Right cardiac atrium (tissue), 5 donors: Measurements from ENCODE around the gene ISCA1. TPM values are rescaled to one million over a fixed set of nuclear protein-coding genes. Genes with fewer than 3 reads are reported as not detected.
A peak's percentile ranks its signal among the peaks of the same experiment; 100 is the strongest.

Experiments used
- ATAC-seq, 2 donors: fragments of 200-7000 bp; cut with Tn5 transposase; one replicate each; pipeline versions ENCODE4 v1.8.0 to v1.9.1; 2020; ENCODE audit warnings: moderate library complexity in 2 of 2, mild to moderate bottlenecking in 1 of 2
- DNase-seq, 3 donors: peaks; one replicate each; pipeline ENCODE4 v3.0.0-alpha.2; 2020
- H3K27ac ChIP-seq: one replicate; pipeline ENCODE4 v1.5.1; 2013; ENCODE audit warnings: mild to moderate bottlenecking, low read length, control low read depth, moderate library complexity
- H3K27me3 ChIP-seq: one replicate; pipeline ENCODE4 v1.6.1; 2013; ENCODE audit not compliant: control insufficient read depth, insufficient read depth
- H3K4me1 ChIP-seq: one replicate; pipeline ENCODE4 v1.6.1; 2013; ENCODE audit warnings: low read length; ENCODE audit not compliant: control insufficient read depth, insufficient read depth
- H3K4me3 ChIP-seq: one replicate; pipeline ENCODE4 v1.5.1; 2013; ENCODE audit warnings: low read length, control low read depth
- H3K9me3 ChIP-seq: one replicate; pipeline ENCODE4 v1.6.1; 2013; ENCODE audit warnings: low read length; ENCODE audit not compliant: control insufficient read depth
- WGBS: extraction: QIAGEN DNeasy Blood & Tissue Kit; methylation state at CpG from one replicate; pipeline ENCODE4 v1.1.7; 2013; 5-methylcytosine and 5-hydroxymethylcytosine counted together
- intact Hi-C, 4 donors: fragments of 100-400 bp; cut with DNase I; formaldehyde crosslinking; loops; one replicate each; pipeline versions ENCODE4 v1.11.0 to v1.14.0; 2022 to 2023
- polyA plus RNA-seq: library from polyadenylated mRNA; stranded (reverse); fragments of 200-250 nt; gene quantifications from one replicate; pipeline ENCODE4 v1.2.3, GENCODE V29; 2013
- total RNA-seq, 4 donors: library from RNA; stranded (reverse); fragmentation: NEBNext Ultra II Directional; extraction: Animal tissue kit (Norgen Biotek cat#: 25700); gene quantifications; one replicate each; pipeline ENCODE4 v1.2.1, GENCODE V29; 2021
- donor health status: healthy with polysubstance abuse.
- donor health status: DM: no; HTN: yes; CAD: no.
- donor health status: DM: no; HTN: no; CAD: no.
- donor health status: DM: no; HTN: yes; CAD: no; lungs with severe emphysema.
- donor health status: DM: yes; HTN: yes; CAD: no.

The ISCA1 gene
- total and polyA plus RNA-seq, 5 donors, result 60.1 to 80.8 (median 63.2) TPM

- ATAC-seq, result no peak
- intact Hi-C loops, result no loop called here
Observed at GRCh38 chr9:86286278-86286677, 3.9 kb upstream of the ISCA1 start.

GRCh38 chr9:86285261-86285660 lies 2.9 kb upstream of the ISCA1 start:
- H3K9me3 ChIP-seq, result no peaks in the 10 kb centered on the region
- no peak overlapping the region for H3K27ac ChIP-seq
- 45% methylated on average over 2 of the region's 2 CpGs for WGBS
- intact Hi-C loops, result no loop called here
- ATAC-seq (no peak), DNase-seq (no peak)
- no peaks in the 10 kb centered on the region for H3K27me3 ChIP-seq
- H3K4me1 ChIP-seq, result peaks cover 5% of the 10 kb centered on the region
- no peak overlapping the region for H3K4me3 ChIP-seq

More at GRCh38 chr9:86286278-86286677, 3.9 kb upstream of the ISCA1 start:
- Histone ChIP-seq H3K27me3 (no peaks in the 10 kb centered on the region), H3K4me1 (peaks cover 3% of the 10 kb centered on the region), H3K27ac (no peak overlapping the region), H3K9me3 (no peaks in the 10 kb centered on the region), H3K4me3 (no peak overlapping the region)
- no peak for DNase-seq
- 75% methylated on average over 3 of the region's 3 CpGs for WGBS

- intact Hi-C loops, result no loop called here
- Histone ChIP-seq H3K4me1 (peaks cover 13% of the 10 kb centered on the region), H3K4me3 (peak overlapping the region; percentile 68), H3K9me3 (no peaks in the 10 kb centered on the region), H3K27ac (peak overlapping the region; percentile 14), H3K27me3 (no peaks in the 10 kb centered on the region)
- WGBS, result 14% methylated on average over 12 of the region's 12 CpGs
- no peak for DNase-seq
- peak; percentile 42 to 60 for ATAC-seq
Observed at GRCh38 chr9:86282979-86283535, 719 bp upstream of the ISCA1 start.

DNA sequence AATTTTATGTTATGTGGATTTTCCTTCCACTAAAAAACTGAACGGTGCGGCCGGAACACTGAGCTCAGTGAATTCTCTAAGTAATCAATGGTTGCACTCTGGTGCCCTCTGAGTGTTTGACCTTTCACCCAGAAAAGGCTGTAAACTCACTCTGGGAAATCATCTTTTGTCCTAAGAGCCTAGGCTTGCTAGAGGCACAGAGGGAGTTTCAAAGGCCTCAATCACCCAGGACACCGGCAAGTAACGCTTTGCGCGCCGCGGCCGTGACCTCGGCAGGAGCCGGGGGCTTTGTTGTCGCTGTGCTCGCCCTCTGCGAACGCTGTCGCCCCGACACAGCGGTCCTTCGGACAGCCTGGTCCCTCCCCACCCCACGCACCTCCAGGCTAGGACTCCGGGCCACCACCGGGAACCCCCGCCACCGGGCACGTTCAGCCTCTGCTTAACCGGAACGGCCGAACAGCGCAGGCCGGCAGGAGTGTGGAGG lies 703 bp downstream of the ISCA1 start:
- Histone ChIP-seq H3K4me1 (peaks cover 13% of the 10 kb centered on the region), H3K4me3 (peak overlapping the region; percentile 68), H3K27ac (peak overlapping the region; percentile 89), H3K9me3 (no peaks in the 10 kb centered on the region), H3K27me3 (no peaks in the 10 kb centered on the region)
- intact Hi-C loops, result no loop called here
- under 1% methylated on average over 31 of the region's 31 CpGs for WGBS
- DNase-seq (no peak), ATAC-seq (no peak)

- Histone ChIP-seq H3K27me3 (no peaks in the 10 kb centered on the region), H3K27ac (no peak overlapping the region), H3K4me1 (peaks cover 16% of the 10 kb centered on the region), H3K9me3 (no peaks in the 10 kb centered on the region), H3K4me3 (no peak overlapping the region)
- DNase-seq, result no peak
- WGBS, result 95% methylated on average over 7 of the region's 7 CpGs
- intact Hi-C loops, result no loop called here
- ATAC-seq, result no peak
Observed at GRCh38 chr9:86280580-86280979, 1.8 kb downstream of the ISCA1 start.

DNA sequence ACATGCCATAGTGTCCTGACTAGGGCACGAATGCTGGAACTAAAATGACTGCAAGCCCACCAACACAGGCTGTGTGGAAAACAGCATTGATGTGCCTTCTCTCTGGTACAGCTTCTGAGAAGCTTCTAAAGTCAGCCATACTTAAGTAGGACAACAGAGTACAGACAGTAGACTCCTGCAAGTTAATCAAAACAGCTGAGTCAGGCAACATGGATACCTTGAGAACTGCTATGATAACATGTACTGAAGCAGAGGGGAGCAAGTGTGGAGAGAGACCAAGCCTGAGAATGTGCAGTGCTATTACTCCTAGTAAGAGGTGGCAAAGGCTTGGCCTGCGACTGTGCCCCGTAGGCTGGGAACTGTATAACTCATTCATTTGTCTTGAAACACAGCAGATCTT lies 2.5 kb downstream of the ISCA1 start:
- H3K4me1 ChIP-seq, result peaks cover 19% of the 10 kb centered on the region
- no peak overlapping the region for H3K4me3 ChIP-seq
- 92% methylated on average over 3 of the region's 3 CpGs for WGBS
- DNase-seq (no peak), ATAC-seq (no peak)
- H3K9me3 ChIP-seq, result no peaks in the 10 kb centered on the region
- H3K27ac ChIP-seq, result no peak overlapping the region
- no peaks in the 10 kb centered on the region for H3K27me3 ChIP-seq
- intact Hi-C loops, result no loop called here

DNA sequence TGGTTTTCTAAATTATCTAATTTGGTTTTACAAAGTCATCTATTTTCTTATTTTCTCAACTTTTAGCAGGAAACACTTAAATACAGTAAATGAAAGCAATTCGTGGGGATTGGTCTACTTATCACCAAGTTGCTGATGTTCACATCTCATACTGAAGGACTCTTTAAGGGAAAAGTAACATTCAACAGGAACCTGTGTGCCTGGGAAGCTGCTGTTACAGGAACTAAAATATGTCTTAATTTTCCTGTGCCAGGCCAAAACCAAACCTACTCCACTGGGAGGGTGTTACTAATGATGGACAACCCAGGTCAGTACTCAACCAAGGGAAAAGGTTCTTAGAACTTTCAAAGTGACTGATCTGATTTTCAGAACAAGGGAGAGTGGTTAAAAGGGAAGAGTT lies 5.3 kb downstream of the ISCA1 start:
- DNase-seq (no peak), ATAC-seq (no peak)
- intact Hi-C loops, result no loop called here
- H3K27me3 ChIP-seq, result no peaks in the 10 kb centered on the region
- H3K4me1 ChIP-seq, result peaks cover 16% of the 10 kb centered on the region
- WGBS, result 50% methylated on average over 1 of the region's 1 CpG
- H3K27ac ChIP-seq, result no peak overlapping the region
- H3K9me3 ChIP-seq, result no peaks in the 10 kb centered on the region
- H3K4me3 ChIP-seq, result no peak overlapping the region

- no peak overlapping the region for H3K4me3 ChIP-seq
- DNase-seq (no peak), ATAC-seq (no peak)
- no peaks in the 10 kb centered on the region for H3K27me3 ChIP-seq
- WGBS, result 78% methylated on average over 3 of the region's 3 CpGs
- no peaks in the 10 kb centered on the region for H3K9me3 ChIP-seq
- intact Hi-C loops, result no loop called here
- H3K27ac ChIP-seq, result no peak overlapping the region
- H3K4me1 ChIP-seq, result peaks cover 16% of the 10 kb centered on the region
Observed at GRCh38 chr9:86275962-86276361, 6.4 kb downstream of the ISCA1 start.

- H3K27ac ChIP-seq, result no peak overlapping the region
- H3K4me1 ChIP-seq, result peaks cover 12% of the 10 kb centered on the region
- intact Hi-C loops, result no loop called here
- DNase-seq, result peak in 1 of 3 donors; percentile 65
- ATAC-seq, result peak; percentile 42 to 71
- WGBS, result 65% methylated on average over 7 of the region's 7 CpGs
- no peaks in the 10 kb centered on the region for H3K9me3 ChIP-seq
- H3K4me3 ChIP-seq, result no peak overlapping the region
- H3K27me3 ChIP-seq, result no peaks in the 10 kb centered on the region
Observed at GRCh38 chr9:86274821-86275643, 7.3 kb downstream of the ISCA1 start.

DNA sequence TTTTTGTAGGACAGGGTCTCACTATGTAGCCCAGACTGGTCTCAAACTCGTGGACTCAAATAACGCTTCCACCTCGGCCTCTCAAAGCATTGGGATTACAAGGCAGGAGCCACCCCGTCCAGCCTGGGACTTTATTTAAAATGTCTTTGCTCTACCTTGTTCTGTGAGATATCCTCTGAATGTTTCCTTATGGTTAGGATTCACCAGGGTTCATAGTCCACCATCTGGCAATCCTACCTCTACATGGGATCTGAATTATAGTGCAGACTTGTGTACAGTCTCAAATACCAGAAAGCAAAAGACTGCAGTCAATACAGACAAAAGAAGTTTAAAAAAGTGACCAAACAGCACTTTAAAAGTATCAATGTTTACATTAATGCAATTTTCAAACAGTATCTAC lies 10.1 kb downstream of the ISCA1 start:
- ATAC-seq (no peak), DNase-seq (no peak)
- Histone ChIP-seq H3K27me3 (no peaks in the 10 kb centered on the region), H3K4me3 (no peak overlapping the region), H3K27ac (no peak overlapping the region), H3K4me1 (peaks cover 6% of the 10 kb centered on the region), H3K9me3 (no peaks in the 10 kb centered on the region)
- intact Hi-C loops, result no loop called here
- 93% methylated on average over 4 of the region's 4 CpGs for WGBS

GRCh38 chr9:86263876-86264275 lies 18.5 kb downstream of the ISCA1 start:
- H3K9me3 ChIP-seq, result no peaks in the 10 kb centered on the region
- intact Hi-C loops, result no loop called here
- H3K27me3 ChIP-seq, result no peaks in the 10 kb centered on the region
- no peak for ATAC-seq
- peaks cover 4% of the 10 kb centered on the region for H3K4me1 ChIP-seq
- WGBS, result 92% methylated on average over 6 of the region's 6 CpGs
- no peak for DNase-seq
- H3K27ac ChIP-seq, result no peak overlapping the region
- no peak overlapping the region for H3K4me3 ChIP-seq
